Skin of body (tissue), 2 donors: ENCODE results near the gene FIBP. TPM values are rescaled to one million over a fixed set of nuclear protein-coding genes. Genes with fewer than 3 reads are reported as not detected.
"Not testable (repeated sequence)": the region's sequence is repeated elsewhere in the genome, so short reads cannot be mapped to it uniquely, and the experiment has no call there.

Experiments
- DNase-seq: peaks from one replicate; lab custom pipeline; 2025; lab: John Stamatoyannopoulos, UW
- total RNA-seq: library from RNA; depleted of rRNA; stranded (reverse); fragments of >200 nt; gene quantifications from one replicate; pipeline ENCODE4 v1.2.3, GENCODE V29; 2014

FIBP gene
- total RNA-seq, 1 donor from 2014 or later: 51.0 TPM

DNA sequence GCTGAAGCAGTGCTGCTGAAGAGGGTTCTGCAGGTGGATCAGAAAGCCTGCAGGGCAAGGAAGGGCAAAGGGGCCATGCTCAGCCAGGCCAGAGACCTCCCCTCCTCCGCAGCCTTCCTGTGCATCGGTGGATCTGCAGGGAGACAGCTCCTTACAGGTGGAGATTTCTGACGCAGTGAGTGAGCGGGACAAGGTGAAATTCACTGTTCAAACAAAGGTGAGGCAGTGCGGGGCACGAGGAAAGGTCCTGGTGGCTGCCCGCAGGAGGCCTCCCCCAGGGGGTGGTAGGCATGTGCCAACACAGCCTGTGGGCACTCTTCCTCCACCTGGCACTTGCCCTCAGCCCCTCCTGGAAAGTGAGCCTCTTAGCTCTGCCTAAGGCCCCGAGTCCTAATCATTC lies 38.9 kb downstream of the FIBP start:
- no peak for DNase-seq

DNA sequence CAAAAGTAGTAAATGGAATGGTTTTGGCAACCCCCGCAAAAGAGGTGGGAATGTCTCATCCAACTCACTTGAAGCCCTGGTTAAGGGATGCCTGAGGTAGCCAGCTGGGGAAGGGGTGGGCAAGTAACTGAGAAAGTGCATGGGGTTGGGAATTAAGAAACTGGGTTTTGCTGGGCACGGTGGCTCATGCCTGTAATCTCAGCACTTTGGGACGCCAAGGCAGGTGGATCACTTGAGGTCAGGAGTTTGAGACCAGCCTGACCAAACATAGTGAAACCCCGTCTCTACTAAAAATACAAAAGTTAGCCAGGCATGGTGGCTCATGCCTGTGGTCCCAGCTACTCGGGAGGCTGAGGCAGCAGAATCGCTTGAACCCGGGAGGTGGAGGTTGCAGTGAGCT lies 39.6 kb downstream of the FIBP start:
- DNase-seq: not testable (repeated sequence)

GRCh38 chr11:65847746-65848145 lies 40.5 kb downstream of the FIBP start:
- no peak for DNase-seq

DNA sequence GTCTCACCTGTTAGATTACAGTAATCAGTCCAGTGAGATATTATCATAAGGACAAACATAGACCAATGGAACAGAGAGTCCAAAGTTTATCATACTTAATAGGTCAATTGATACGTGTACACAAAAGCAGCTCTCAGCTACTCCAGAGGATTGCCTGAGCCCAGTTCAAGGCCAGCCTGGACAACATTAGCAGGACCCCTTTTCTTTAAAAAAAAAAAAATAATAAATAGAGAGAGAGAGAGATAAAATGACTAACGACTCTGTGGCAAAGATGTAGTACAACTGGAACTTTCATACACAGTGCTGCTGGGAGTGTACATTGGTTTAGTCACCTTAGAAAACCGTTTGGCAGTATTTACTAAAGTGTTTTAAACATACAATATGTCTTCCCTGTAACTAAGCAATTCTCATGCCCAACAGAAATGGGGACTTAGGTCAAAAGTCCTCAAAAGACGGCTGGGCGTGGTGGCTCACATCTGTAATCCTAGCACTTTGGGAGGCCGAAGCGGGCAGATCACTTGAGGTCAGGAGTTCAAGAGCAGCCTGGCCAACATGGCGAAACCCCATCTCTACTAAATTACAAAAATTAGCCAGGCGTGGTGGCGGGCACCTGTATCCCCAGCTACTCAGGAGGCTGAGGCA lies 43.9 kb downstream of the FIBP start:
- DNase-seq: no peak

DNA sequence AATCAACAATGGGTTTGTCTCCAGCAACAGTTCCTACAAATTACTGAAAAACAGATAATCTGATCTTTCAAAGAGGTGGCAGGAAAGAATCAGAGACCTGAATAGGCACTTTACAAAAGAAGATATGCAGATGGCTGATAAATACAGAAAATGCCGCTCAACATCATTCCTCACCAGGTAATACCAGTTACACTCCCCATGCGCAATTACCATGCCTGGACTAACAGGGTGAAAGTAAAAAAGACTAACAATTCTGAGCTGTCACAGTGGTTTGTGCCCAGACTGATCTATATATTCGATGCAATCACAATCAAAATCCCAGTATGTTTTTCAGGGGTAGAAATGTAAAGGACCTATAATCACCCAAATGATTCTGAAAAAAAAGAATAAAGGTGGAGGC lies 44.5 kb downstream of the FIBP start:
- DNase-seq: no peak

DNA sequence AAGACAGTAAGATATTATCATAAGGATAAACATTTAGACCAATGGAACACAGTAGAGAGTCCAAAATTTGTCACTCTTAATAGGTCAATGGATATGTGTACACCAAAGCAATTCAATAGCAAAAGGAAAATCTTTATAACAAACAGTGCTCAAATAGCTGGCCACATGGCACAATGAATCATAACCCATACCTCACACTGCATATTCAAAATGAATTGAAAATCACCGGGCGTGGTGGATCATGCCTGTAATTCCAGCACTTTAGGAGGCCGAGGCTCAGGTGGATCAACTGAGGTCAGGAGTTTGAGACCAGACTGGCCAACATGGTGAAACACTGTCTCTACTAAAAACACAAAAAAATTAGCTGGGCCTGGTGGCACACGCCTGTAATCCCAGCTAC lies 46.1 kb downstream of the FIBP start:
- DNase-seq: no peak

DNA sequence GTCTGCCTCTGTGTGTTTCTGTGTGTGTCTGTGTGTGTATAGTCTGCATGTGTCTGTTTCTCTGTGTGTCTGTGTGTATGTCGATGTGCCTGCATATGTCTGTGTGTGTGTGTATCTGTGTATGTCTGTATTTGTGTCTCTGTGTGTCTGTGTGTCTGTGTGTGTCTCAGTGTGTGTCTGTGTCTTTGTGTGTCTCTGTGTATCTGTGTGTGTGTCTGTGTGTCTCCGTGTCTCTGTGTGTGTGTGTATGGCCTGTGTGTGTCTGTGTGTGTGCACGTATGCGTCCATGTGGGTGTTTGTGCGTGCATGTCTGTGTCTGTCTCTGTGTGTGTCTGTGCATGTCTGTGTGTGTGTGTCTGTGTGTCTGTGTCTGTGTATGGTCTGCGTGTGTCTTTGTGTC lies 54.1 kb downstream of the FIBP start:
- no peak for DNase-seq

Other genes starting within 250 kb of the FIBP start
- 22.6 TPM for gene RELA, start 225.6 kb downstream of the FIBP start, total RNA-seq
- 30.0 TPM for gene KAT5, start 176.2 kb downstream of the FIBP start, total RNA-seq
- 12.9 TPM for gene RNASEH2C, start 167.7 kb downstream of the FIBP start, total RNA-seq
- gene AP5B1, start 107.5 kb downstream of the FIBP start, total RNA-seq: 6.9 TPM
- 23.3 TPM for gene OVOL1, start 101.4 kb downstream of the FIBP start, total RNA-seq
- gene SNX32, start 54.5 kb downstream of the FIBP start, total RNA-seq: 1.4 TPM
- 371 TPM for gene CFL1, start 30.3 kb downstream of the FIBP start, total RNA-seq
- gene MUS81, start 28.0 kb downstream of the FIBP start, total RNA-seq: 24.0 TPM
- 33.6 TPM for gene EFEMP2, start 15.7 kb downstream of the FIBP start, total RNA-seq
- gene CTSW, start 8.6 kb downstream of the FIBP start, total RNA-seq: 0.59 TPM
- 11.4 TPM for gene CCDC85B, start 2.2 kb upstream of the FIBP start, total RNA-seq
- 10.6 TPM for gene FOSL1, start 11.9 kb upstream of the FIBP start, total RNA-seq
- gene C11orf68, start 30.6 kb upstream of the FIBP start, total RNA-seq: 13.6 TPM
- 55.1 TPM for gene DRAP1, start 31.0 kb upstream of the FIBP start, total RNA-seq
- gene TSGA10IP, start 57.0 kb upstream of the FIBP start, total RNA-seq: not detected
- gene SART1, start 73.3 kb upstream of the FIBP start, total RNA-seq: 38.0 TPM
- gene EIF1AD, start 113.7 kb upstream of the FIBP start, total RNA-seq: 19.0 TPM
- 20.5 TPM for gene BANF1, start 114.0 kb upstream of the FIBP start, total RNA-seq
- gene CST6, start 123.5 kb upstream of the FIBP start, total RNA-seq: 279 TPM
- gene CATSPER1, start 138.0 kb upstream of the FIBP start, total RNA-seq: 0.10 TPM
- gene GAL3ST3, start 160.7 kb upstream of the FIBP start, total RNA-seq: not detected
- gene SF3B2, start 163.9 kb upstream of the FIBP start, total RNA-seq: 87.3 TPM
- gene PACS1, start 181.8 kb upstream of the FIBP start, total RNA-seq: 31.0 TPM